MCF 10A (cell line): ENCODE measurements around the gene BICC1. TPM values are rescaled to one million over a fixed set of nuclear protein-coding genes. Genes with fewer than 3 reads are reported as not detected.
A peak's percentile ranks its signal among the peaks of the same experiment; 100 is the strongest.

Experiments
- BruUV-seq: library from RNA; stranded (reverse); fragments of 400-500 nt; replicated peaks from 2 replicates; lab custom pipeline; 2021; lab: Mats Ljungman, UMichigan
- CTCF ChIA-PET: fragments of 300-600 bp; sonication (Branson Sonifier 250); formaldehyde crosslinking; extraction: SDS; loops from one replicate; lab custom pipeline; 2021; ENCODE audit warnings: antibody characterized with exemption, inconsistent platforms; lab: Yijun Ruan, JAX
- POLR2A ChIA-PET: fragments of 300-600, 350-650 bp; sonication (Branson Sonifier 250); formaldehyde crosslinking; extraction: SDS; loops from one replicate; lab custom pipeline; 2020; ENCODE audit warnings: antibody characterized with exemption, inconsistent platforms; lab: Yijun Ruan, JAX
- DNase-seq: peaks from one replicate; pipeline ENCODE4 v3.0.0-alpha.2; 2018; ENCODE audit not compliant: unreplicated experiment
- H3K27ac Mint-ChIP-seq: one replicate; pipeline ENCODE4 v1.8.0; 2022; ENCODE audit warnings: mild to moderate bottlenecking, low read depth, mixed read lengths; ENCODE audit not compliant: unreplicated experiment
- H3K27me3 Mint-ChIP-seq: one replicate; pipeline ENCODE4 v1.8.0; 2022; ENCODE audit warnings: mixed read lengths; ENCODE audit not compliant: insufficient read depth, unreplicated experiment
- H3K36me3 Mint-ChIP-seq: one replicate; pipeline ENCODE4 v1.8.0; 2022; ENCODE audit warnings: mild to moderate bottlenecking, moderate library complexity, mixed read lengths; ENCODE audit not compliant: insufficient read depth, unreplicated experiment
- H3K4me1 Mint-ChIP-seq: one replicate; pipeline ENCODE4 v1.8.0; 2022; ENCODE audit warnings: mixed read lengths; ENCODE audit not compliant: insufficient read depth, unreplicated experiment
- H3K4me3 Mint-ChIP-seq: one replicate; pipeline ENCODE4 v1.8.0; 2022; ENCODE audit warnings: mild to moderate bottlenecking, moderate library complexity, mixed read lengths; ENCODE audit not compliant: unreplicated experiment
- H3K9me3 Mint-ChIP-seq: one replicate; pipeline ENCODE4 v1.8.0; 2022; ENCODE audit warnings: mixed read lengths; ENCODE audit not compliant: unreplicated experiment
- intact Hi-C: fragments of 100-400 bp; cut with micrococcal nuclease; formaldehyde crosslinking; loops from 2 replicates; pipeline ENCODE4 v1.14.1; 2022
- total RNA-seq: library from RNA; stranded (reverse); gene quantifications from 2 replicates; pipeline ENCODE4 v1.2.3, GENCODE V29; 2022
- TF ChIP-seq, protein P1 (sequence below): fragments of 200-600 bp; IDR thresholded peaks from one replicate; pipeline ENCODE4 v1.8.0; 2022; ENCODE audit warnings: antibody characterized with exemption, mild to moderate bottlenecking; ENCODE audit not compliant: unreplicated experiment

The BICC1 gene
- total RNA-seq, 1 experiment from 2014 or later = 15.6 TPM

DNA sequence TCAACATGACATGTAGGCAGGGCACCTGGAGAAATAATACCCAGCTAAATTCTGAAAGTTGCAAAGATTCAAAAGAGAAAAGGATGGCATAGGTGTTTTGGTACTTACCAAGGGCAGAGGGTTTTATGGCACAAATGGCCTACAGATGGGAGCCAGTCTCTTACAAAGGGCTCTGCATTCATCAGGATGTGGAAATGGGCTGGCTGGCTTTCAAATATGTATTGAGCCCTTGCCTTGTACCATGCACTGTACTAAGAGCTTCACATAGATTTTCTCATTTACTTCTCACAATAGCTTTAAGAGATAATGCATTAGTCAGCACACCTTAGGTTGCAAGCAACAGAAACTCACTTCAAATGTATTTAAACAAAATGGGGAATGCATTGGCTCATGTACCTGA is 327.1 kb downstream of the BICC1 start:
- POLR2A ChIA-PET = no interaction called here
- H3K4me1 Mint-ChIP-seq = peaks cover 5% of the 10 kb centered on the region
- H3K36me3 Mint-ChIP-seq = peaks cover 6% of the 10 kb centered on the region
- H3K4me3 Mint-ChIP-seq = no peak overlapping the region
- DNase-seq = peak; percentile 9
- no peak overlapping the region for H3K27ac Mint-ChIP-seq
- BruUV-seq = no TSS peak
- intact Hi-C loops = no loop called here
- no peaks in the 10 kb centered on the region for H3K27me3 Mint-ChIP-seq
- no peaks in the 10 kb centered on the region for H3K9me3 Mint-ChIP-seq
- CTCF ChIA-PET = interaction anchor here (0.6 kb wide), 3 partner anchors 32 to 783 kb away, joined by 3 to 6 read pairs (median 3); no protein-coding TSS in a partner anchor
- TF ChIP-seq, protein P1, sequence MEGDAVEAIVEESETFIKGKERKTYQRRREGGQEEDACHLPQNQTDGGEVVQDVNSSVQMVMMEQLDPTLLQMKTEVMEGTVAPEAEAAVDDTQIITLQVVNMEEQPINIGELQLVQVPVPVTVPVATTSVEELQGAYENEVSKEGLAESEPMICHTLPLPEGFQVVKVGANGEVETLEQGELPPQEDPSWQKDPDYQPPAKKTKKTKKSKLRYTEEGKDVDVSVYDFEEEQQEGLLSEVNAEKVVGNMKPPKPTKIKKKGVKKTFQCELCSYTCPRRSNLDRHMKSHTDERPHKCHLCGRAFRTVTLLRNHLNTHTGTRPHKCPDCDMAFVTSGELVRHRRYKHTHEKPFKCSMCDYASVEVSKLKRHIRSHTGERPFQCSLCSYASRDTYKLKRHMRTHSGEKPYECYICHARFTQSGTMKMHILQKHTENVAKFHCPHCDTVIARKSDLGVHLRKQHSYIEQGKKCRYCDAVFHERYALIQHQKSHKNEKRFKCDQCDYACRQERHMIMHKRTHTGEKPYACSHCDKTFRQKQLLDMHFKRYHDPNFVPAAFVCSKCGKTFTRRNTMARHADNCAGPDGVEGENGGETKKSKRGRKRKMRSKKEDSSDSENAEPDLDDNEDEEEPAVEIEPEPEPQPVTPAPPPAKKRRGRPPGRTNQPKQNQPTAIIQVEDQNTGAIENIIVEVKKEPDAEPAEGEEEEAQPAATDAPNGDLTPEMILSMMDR = no peak

- H3K36me3 Mint-ChIP-seq = peaks cover 6% of the 10 kb centered on the region
- no peaks in the 10 kb centered on the region for H3K27me3 Mint-ChIP-seq
- POLR2A ChIA-PET = no interaction called here
- H3K4me3 Mint-ChIP-seq = no peak overlapping the region
- intact Hi-C loops = no loop called here
- no TSS peak for BruUV-seq
- H3K9me3 Mint-ChIP-seq = no peaks in the 10 kb centered on the region
- no peak overlapping the region for H3K27ac Mint-ChIP-seq
- TF ChIP-seq, protein P1 = no peak
- CTCF ChIA-PET = no interaction called here
- H3K4me1 Mint-ChIP-seq = peaks cover 5% of the 10 kb centered on the region
- no peak for DNase-seq
Measured at GRCh38 chr10:58840840-58841435, 328.3 kb downstream of the BICC1 start.

DNA sequence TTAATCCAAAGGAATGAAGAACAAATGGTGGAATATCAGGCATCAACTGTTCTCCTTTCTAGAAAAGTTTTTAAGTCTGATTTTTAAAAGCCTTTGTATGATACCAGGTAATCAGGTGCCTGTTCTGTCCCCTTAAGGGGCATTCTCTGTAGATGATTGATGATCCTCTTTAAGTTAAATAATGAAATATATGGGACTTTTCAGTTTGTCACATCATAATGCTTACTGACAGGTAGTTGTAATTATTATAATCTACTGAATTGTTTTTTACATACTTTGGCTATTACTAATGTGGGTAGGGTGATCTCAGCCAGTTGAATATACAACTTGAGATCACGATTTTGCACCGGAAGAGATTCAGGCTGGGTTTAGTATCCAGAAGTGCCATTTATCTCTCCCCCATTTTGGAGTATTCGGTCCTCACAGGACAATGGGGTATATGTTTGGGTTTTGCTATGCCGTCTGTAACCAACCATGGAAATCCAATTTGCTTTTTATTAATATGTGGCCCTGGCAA is 330.2 kb downstream of the BICC1 start:
- CTCF ChIA-PET = interaction anchor here (0.7 to 1.1 kb wide), 2 partner anchors 22 to 78 kb away, joined by 3 read pairs; no protein-coding TSS in a partner anchor

DNA sequence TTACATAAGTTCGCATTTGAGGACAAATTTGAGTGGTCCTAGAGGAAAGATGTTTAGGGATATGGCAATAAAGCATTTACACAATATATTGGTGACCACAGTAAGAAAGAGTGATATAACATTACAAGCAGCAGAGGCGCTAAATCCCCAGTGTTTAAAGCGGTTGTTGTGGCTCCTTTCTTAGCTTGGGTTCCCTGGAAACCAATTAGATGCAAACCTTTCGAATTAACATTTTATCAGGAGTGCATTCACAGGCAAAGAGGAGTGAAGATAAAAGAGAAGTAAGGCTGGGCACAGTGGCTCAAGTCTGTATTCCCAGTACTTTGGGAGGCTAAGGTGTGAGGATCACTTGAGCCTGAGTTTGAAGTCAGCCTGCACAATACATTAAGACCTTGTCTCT is 331.1 kb downstream of the BICC1 start:
- H3K27me3 Mint-ChIP-seq = no peaks in the 10 kb centered on the region
- H3K36me3 Mint-ChIP-seq = peaks cover 5% of the 10 kb centered on the region
- ChIA-PET CTCF (interaction anchor here (0.6 to 0.8 kb wide), 3 partner anchors 18 to 300 kb away, joined by 3 to 12 read pairs (median 3); no protein-coding TSS in a partner anchor), POLR2A (interaction anchor here (0.7 kb wide), 1 partner anchor 968 kb away, joined by 3 read pairs; no protein-coding TSS in a partner anchor)
- H3K9me3 Mint-ChIP-seq = no peaks in the 10 kb centered on the region
- H3K4me1 Mint-ChIP-seq = peaks cover 5% of the 10 kb centered on the region
- no TSS peak for BruUV-seq
- no peak overlapping the region for H3K27ac Mint-ChIP-seq
- TF ChIP-seq, protein P1 = no peak
- intact Hi-C loops = no loop called here
- H3K4me3 Mint-ChIP-seq = no peak overlapping the region
- DNase-seq = no peak

More for the DNA sequence above, 330.2 kb downstream of the BICC1 start:
- peaks cover 5% of the 10 kb centered on the region for H3K4me1 Mint-ChIP-seq
- TF ChIP-seq, protein P1 = no peak
- no peak overlapping the region for H3K27ac Mint-ChIP-seq
- no TSS peak for BruUV-seq
- no peaks in the 10 kb centered on the region for H3K27me3 Mint-ChIP-seq
- peaks cover 6% of the 10 kb centered on the region for H3K36me3 Mint-ChIP-seq
- H3K9me3 Mint-ChIP-seq = no peaks in the 10 kb centered on the region
- POLR2A ChIA-PET = no interaction called here
- no peak for DNase-seq
- intact Hi-C loops = no loop called here
- H3K4me3 Mint-ChIP-seq = no peak overlapping the region
